Liver (tissue), 3 donors: Measurements from ENCODE around the gene FGG.
A peak's percentile ranks its signal among the peaks of the same experiment; 100 is the strongest.

Source experiments
- FOXA1 ChIP-seq: IDR thresholded peaks from 2 replicates; pipeline ENCODE4 v1.6.1; 2016; ENCODE audit warnings: antibody characterized with exemption
- HNF4A ChIP-seq, 2 donors: conservative IDR thresholded peaks; 2 replicates each; pipeline ENCODE4 v1.6.1; 2016; ENCODE audit warnings: antibody characterized with exemption in 2 of 2, mild to moderate bottlenecking in 2 of 2
- JUND ChIP-seq, 2 donors: IDR thresholded peaks; 2 replicates each; pipeline ENCODE4 v1.6.1; 2016; ENCODE audit warnings: antibody characterized with exemption in 2 of 2
- MAX ChIP-seq: IDR thresholded peaks from 2 replicates; pipeline ENCODE4 v1.6.1; 2016; ENCODE audit warnings: antibody characterized with exemption
- REST ChIP-seq: IDR thresholded peaks from 2 replicates; pipeline ENCODE4 v1.6.1; 2016; ENCODE audit warnings: antibody characterized with exemption, mild to moderate bottlenecking
- RXRA ChIP-seq, 2 donors: IDR thresholded peaks; 2 replicates each; pipeline ENCODE4 v1.6.1; 2017 to 2018; ENCODE audit warnings: antibody characterized with exemption in 2 of 2, mild to moderate bottlenecking in 1 of 2
- YY1 ChIP-seq: IDR thresholded peaks from 2 replicates; pipeline ENCODE4 v1.6.1; 2016; ENCODE audit warnings: antibody characterized with exemption, mild to moderate bottlenecking
- TF ChIP-seq, protein P1 (sequence below): IDR thresholded peaks from 2 replicates; pipeline ENCODE4 v1.6.1; 2016; ENCODE audit warnings: antibody characterized with exemption
- TF ChIP-seq, protein P2 (sequence below): fragments of 150-350 bp; IDR thresholded peaks from 2 replicates; pipeline ENCODE4 v1.5.1; 2017; ENCODE audit warnings: improper control_type of control experiment, low read depth, low read length; ENCODE audit not compliant: missing input control
- donor health status: healthy.
- donor health status: healthy.

GRCh38 chr4:154604696-154605200 lies 7.7 kb downstream of the FGG start:
- TF ChIP-seq REST, result no peak
- TF ChIP-seq, protein P1, sequence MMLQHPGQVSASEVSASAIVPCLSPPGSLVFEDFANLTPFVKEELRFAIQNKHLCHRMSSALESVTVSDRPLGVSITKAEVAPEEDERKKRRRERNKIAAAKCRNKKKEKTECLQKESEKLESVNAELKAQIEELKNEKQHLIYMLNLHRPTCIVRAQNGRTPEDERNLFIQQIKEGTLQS, result no peak
- TF ChIP-seq, protein P2, sequence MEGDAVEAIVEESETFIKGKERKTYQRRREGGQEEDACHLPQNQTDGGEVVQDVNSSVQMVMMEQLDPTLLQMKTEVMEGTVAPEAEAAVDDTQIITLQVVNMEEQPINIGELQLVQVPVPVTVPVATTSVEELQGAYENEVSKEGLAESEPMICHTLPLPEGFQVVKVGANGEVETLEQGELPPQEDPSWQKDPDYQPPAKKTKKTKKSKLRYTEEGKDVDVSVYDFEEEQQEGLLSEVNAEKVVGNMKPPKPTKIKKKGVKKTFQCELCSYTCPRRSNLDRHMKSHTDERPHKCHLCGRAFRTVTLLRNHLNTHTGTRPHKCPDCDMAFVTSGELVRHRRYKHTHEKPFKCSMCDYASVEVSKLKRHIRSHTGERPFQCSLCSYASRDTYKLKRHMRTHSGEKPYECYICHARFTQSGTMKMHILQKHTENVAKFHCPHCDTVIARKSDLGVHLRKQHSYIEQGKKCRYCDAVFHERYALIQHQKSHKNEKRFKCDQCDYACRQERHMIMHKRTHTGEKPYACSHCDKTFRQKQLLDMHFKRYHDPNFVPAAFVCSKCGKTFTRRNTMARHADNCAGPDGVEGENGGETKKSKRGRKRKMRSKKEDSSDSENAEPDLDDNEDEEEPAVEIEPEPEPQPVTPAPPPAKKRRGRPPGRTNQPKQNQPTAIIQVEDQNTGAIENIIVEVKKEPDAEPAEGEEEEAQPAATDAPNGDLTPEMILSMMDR, result no peak
- no peak for TF ChIP-seq RXRA (IDR thresholded peaks at IDR 0.05)
- peak; percentile 3 for TF ChIP-seq MAX
- TF ChIP-seq JUND (IDR thresholded peaks at IDR 0.05), result peak in 1 of 2 donors; percentile 11
- no peak for TF ChIP-seq YY1
- TF ChIP-seq HNF4A (conservative IDR thresholded peaks at IDR 0.05), result no peak
- TF ChIP-seq FOXA1, result no peak
